KOPT-K1 (cell line): ENCODE results near the gene MS4A14.

Experiments used
- H3K27ac ChIP-seq: fragments of 200-600 bp; sonication (generic); 2 replicates; pipeline ENCODE4 v1.5.1; 2016; ENCODE audit warnings: antibody characterized with exemption, mild to moderate bottlenecking, low read depth, low read length; ENCODE audit not compliant: poor library complexity, severe bottlenecking
- H3K36me3 ChIP-seq: fragments of 200-600 bp; sonication (generic); 2 replicates; pipeline ENCODE4 v1.5.1; 2017; ENCODE audit warnings: antibody characterized with exemption, mild to moderate bottlenecking, low read length, moderate library complexity; ENCODE audit not compliant: insufficient read depth
- H3K9me3 ChIP-seq: fragments of 200-600 bp; sonication (generic); 2 replicates; pipeline ENCODE4 v1.5.1; 2017; ENCODE audit warnings: antibody characterized with exemption, low read length, mild to moderate bottlenecking; ENCODE audit not compliant: insufficient read depth, poor library complexity, severe bottlenecking

MS4A14 gene

DNA sequence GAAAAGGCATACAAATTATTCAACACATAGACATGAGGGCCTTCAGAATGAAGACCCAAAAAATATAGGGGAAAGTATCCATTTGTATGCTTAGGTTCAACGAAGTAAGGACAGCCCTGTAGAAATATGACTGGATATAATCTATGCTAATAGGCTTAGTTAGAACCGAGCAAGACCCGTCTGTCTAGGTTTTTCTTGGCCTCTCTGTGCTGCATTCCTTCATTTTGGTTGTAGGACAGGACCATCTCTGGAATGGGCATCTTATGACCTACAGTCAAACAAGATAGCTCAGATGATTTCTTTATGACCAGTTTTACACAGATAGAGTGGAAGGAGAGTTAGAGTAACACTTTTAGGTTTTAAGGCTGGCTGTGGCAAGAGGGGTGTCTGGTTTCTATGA lies 23.5 kb upstream of the MS4A14 start:
- no peaks in the 10 kb centered on the region for H3K9me3 ChIP-seq
- no peaks in the 10 kb centered on the region for H3K36me3 ChIP-seq
- H3K27ac ChIP-seq: no peak overlapping the region

DNA sequence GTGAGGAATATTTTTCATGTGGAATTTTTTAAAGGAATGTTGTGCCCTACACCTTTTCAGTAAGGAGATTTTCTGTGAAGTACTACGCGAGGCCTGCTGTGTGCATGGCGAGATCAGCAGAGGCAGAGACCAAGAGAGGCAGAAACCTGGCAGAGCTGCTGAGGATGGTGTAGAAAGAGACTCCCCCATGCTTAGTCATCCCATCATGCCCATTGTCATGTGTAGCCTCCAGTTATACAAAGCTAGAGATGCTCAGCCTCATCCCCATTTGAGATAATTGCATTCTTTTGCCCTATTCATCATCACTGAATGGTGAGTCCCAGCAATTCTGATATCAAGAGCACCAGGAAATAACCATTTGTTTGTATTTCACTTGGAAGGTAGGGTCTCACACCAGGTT lies 20.9 kb upstream of the MS4A14 start:
- H3K27ac ChIP-seq: no peak overlapping the region
- H3K36me3 ChIP-seq: no peaks in the 10 kb centered on the region
- H3K9me3 ChIP-seq: no peaks in the 10 kb centered on the region

DNA sequence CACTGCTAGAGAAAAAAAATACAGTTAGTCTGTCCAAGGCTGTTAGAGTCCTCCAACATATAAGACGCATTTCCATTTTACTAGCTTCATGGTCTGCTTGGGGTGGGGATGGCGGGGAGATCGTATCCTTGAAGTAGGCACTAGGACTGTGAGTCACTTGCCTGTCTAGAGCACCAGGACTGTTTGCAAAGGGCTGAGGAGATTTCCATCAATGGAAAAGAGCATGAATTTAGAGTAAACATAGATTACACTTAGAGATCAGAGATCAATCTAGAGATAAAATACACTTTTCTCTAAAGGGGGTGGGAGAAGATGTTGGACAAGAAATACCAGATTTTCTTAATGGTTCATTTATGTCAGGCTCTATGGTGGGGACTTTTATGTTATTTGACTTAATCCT lies 19.7 kb upstream of the MS4A14 start:
- Histone ChIP-seq H3K36me3 (no peaks in the 10 kb centered on the region), H3K9me3 (no peaks in the 10 kb centered on the region), H3K27ac (no peak overlapping the region)

DNA sequence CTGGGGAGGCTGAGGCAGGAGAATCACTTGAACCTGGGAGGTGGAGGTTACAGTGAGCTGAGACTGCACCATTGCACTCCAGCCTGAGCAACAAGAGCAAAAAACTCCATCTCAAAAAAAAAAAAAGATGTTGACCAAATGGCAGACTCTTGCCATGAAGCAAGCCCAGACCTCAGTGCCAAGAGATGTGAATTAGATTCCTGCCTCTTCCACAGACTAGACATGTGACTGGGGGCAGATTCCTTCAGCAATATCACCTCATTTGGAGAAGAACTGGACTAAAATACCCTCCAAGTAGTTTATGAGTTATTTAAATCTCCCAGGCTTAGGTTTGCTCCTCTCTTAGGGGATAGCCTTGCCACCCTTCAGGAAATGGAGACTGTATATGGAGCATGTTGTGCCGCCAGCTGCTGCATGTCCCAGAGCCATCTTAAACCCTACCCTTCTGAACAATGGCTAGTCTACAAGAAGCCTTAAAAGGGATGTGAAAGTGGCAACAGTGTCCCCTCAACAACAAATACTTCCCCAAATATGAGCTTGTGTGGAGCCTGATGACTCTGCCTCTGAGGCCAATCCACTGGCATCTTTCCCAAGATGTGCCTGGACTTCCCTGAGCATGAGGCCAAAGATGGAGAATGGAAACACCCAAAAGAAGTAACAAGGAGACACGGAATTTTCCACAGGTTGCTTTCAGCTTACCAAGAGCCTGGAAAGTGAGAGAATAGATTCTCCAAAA lies 18.7 kb upstream of the MS4A14 start:
- Histone ChIP-seq H3K36me3 (no peaks in the 10 kb centered on the region), H3K9me3 (no peaks in the 10 kb centered on the region), H3K27ac (no peak overlapping the region)

- Histone ChIP-seq H3K9me3 (no peaks in the 10 kb centered on the region), H3K36me3 (no peaks in the 10 kb centered on the region), H3K27ac (no peak within 1 kb of the TSS)
Observed at GRCh38 chr11:60378354-60378753, 17.9 kb upstream of the MS4A14 start, which contains the start of gene MS4A7. TSS of gene MS4A7 (plus strand) at chr11:60378532. CDS start at chr11:60383142, 4,610 bp downstream.

GRCh38 chr11:60389279-60389910 lies 6.9 kb upstream of the MS4A14 start:
- H3K9me3 ChIP-seq: no peaks in the 10 kb centered on the region
- no peak overlapping the region for H3K27ac ChIP-seq
- H3K36me3 ChIP-seq: no peaks in the 10 kb centered on the region

DNA sequence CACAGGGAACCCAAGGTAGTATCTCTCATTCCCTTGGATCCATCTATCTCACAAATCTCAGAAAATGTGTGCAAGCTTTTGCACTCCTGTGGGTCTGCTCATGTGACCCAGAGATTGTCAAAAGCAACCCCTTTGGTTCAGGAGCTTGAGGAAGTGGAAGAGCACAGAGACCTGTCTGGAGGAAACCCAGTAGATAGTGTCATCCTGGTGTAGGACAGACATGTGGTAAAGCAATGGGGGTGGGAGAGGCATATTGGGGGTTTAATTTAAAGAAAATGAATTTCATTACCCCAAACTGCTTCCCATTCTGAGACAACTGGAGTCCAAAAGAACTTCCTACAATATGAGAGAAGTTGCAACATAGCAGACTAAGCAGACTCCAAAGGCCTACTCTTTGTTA lies 5.8 kb upstream of the MS4A14 start:
- no peaks in the 10 kb centered on the region for H3K36me3 ChIP-seq
- H3K27ac ChIP-seq: no peak overlapping the region
- H3K9me3 ChIP-seq: no peaks in the 10 kb centered on the region

- H3K36me3 ChIP-seq: no peaks in the 10 kb centered on the region
- no peak overlapping the region for H3K27ac ChIP-seq
- no peaks in the 10 kb centered on the region for H3K9me3 ChIP-seq
Observed at GRCh38 chr11:60392361-60392760, 3.9 kb upstream of the MS4A14 start.

GRCh38 chr11:60393016-60393415 lies 3.2 kb upstream of the MS4A14 start:
- no peak overlapping the region for H3K27ac ChIP-seq
- H3K36me3 ChIP-seq: no peaks in the 10 kb centered on the region
- H3K9me3 ChIP-seq: no peaks in the 10 kb centered on the region

DNA sequence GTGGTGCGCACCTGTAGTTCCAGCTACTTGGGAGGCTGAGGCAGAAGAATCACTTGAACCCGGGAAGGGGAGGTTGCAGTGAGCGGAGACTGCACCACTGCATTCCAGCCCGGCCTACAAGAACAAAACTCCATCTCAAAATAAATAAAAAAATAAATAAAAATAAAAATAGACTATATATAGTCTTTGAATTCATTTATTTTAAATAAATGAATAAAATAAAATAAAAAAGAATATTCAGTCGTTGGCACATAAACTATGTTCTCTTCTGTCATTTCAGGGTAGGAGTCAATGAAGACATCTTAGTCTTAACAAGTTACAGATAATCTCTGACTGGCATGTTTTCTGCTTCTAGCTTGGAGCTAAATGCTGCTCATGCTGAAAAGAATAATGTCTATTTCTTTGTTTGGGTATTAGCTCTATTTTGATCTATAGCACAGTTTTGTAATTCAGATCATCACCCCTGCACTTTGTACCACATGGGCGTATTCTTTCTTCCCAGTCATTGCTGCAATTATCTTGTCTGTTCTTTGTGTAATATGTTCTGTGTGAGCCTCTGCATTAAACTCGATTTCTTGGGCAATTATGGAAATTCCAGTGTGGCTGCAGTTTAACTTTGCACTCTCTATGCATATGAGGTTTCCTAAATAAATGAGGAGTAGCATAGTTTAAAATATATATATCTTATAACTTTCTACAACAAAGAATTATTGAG lies 1.4 kb upstream of the MS4A14 start:
- Histone ChIP-seq H3K36me3 (no peaks in the 10 kb centered on the region), H3K9me3 (no peaks in the 10 kb centered on the region), H3K27ac (no peak overlapping the region)

DNA sequence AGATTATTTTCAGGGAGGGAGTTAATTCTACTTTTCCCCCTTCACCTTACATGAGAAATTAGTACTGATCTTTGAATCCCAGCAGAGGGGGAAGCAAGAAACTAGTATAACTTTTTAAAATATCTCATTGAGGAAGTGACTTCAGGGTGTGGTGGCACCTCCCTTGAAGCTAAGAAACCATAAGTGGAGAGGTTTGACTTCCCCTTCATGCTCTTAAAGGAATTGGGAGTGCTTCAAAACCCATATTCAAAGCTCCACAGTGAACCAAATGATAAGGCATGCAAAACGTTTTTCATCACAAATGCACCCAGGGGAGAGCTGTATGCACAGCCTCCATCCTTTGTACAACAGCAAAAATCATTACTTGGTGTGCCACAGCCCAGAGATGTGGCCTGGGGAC lies 540 bp downstream of the MS4A14 start:
- Histone ChIP-seq H3K36me3 (no peaks in the 10 kb centered on the region), H3K9me3 (no peaks in the 10 kb centered on the region), H3K27ac (no peak overlapping the region)

- Histone ChIP-seq H3K9me3 (no peaks in the 10 kb centered on the region), H3K27ac (no peak overlapping the region), H3K36me3 (no peaks in the 10 kb centered on the region)
Observed at GRCh38 chr11:60420015-60420414, 23.8 kb downstream of the MS4A14 start.

GRCh38 chr11:60422609-60423008 lies 26.4 kb downstream of the MS4A14 start:
- no peaks in the 10 kb centered on the region for H3K9me3 ChIP-seq
- no peak overlapping the region for H3K27ac ChIP-seq
- no peaks in the 10 kb centered on the region for H3K36me3 ChIP-seq

DNA sequence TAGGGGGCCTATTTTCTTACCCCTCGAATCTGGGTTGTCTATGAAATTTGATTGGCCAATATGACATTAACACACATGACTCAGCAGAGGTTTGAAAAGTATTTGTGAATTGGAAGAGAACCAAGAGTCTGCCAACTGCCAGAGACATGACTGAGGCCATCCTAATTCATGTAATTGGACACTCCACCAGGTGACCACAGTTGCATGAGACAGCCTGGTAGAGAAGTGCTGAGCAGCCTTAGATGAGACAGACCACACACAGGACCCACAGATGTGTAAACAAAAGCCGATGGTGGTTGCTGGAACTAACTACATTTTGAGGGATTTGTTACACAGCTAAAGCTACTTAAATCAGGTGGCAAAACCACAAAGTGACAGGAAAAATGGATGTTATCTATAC lies 32.3 kb downstream of the MS4A14 start:
- Histone ChIP-seq H3K9me3 (no peaks in the 10 kb centered on the region), H3K27ac (no peak overlapping the region), H3K36me3 (no peaks in the 10 kb centered on the region)

DNA sequence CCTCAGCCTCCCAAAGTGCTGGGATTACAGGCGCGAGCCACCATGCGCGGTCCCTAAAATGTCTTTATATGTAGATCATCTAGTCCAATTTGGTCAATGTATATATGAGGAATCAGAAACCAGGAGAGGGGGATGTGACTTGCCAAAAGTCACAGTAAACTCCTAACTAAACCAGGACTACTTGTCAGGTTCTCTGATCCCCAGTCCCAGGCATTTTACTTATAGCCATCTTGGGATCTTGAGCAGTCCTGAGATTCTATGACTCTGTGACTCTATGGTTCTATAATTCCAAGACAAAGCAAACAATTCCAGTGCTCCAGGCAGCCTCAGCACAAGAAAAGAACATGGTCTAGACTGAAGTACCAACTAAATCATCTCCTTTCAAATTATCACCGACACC lies 33.0 kb downstream of the MS4A14 start, which contains the start of gene MS4A5:
Gene MS4A5, plus strand, starts transcription at position 301 of the 400 bp plus-strand sequence. CDS start 103 bp downstream, outside the sequence.
- H3K9me3 ChIP-seq: no peaks in the 10 kb centered on the region
- no peak within 1 kb of the TSS for H3K27ac ChIP-seq
- no peaks in the 10 kb centered on the region for H3K36me3 ChIP-seq
